HG03432 (cell line): ENCODE results near the gene VIM.

ENCODE experiments used
- ATAC-seq: cut with Tn5 transposase; IDR thresholded peaks from one replicate; pipeline ENCODE4 v1.9.1; 2021; ENCODE audit warnings: mild to moderate bottlenecking, moderate library complexity; ENCODE audit not compliant: unreplicated experiment

Gene VIM

GRCh38 chr10:17209302-17209701 lies 18.7 kb upstream of the VIM start:
- ATAC-seq = no peak

GRCh38 chr10:17209881-17210280 lies 18.2 kb upstream of the VIM start:
- ATAC-seq = no peak

GRCh38 chr10:17210361-17210760 lies 17.7 kb upstream of the VIM start:
- no peak for ATAC-seq

GRCh38 chr10:17212802-17213221 lies 15.2 kb upstream of the VIM start:
- no peak for ATAC-seq

GRCh38 chr10:17213646-17214349 lies 14.2 kb upstream of the VIM start:
- no peak for ATAC-seq

GRCh38 chr10:17214526-17214925 lies 13.5 kb upstream of the VIM start:
- no peak for ATAC-seq

GRCh38 chr10:17214971-17215781 lies 12.9 kb upstream of the VIM start:
- no peak for ATAC-seq

GRCh38 chr10:17215782-17216122 lies 12.3 kb upstream of the VIM start:
- ATAC-seq = no peak

GRCh38 chr10:17216217-17216900 lies 11.7 kb upstream of the VIM start:
- peak; percentile 100 for ATAC-seq

- no peak for ATAC-seq
These were observed 11.1 kb upstream of the VIM start for GRCh38 chr10:17216901-17217395.

GRCh38 chr10:17217631-17218232 lies 10.3 kb upstream of the VIM start:
- ATAC-seq = no peak

GRCh38 chr10:17219024-17219423 lies 9.0 kb upstream of the VIM start:
- no peak for ATAC-seq

- ATAC-seq = no peak
These were observed 7.4 kb upstream of the VIM start for GRCh38 chr10:17220652-17221100.

GRCh38 chr10:17222329-17222728 lies 5.7 kb upstream of the VIM start:
- no peak for ATAC-seq

- ATAC-seq = no peak
These were observed 2.2 kb upstream of the VIM start for GRCh38 chr10:17225808-17226207.

- ATAC-seq = no peak
These were observed 1.1 kb upstream of the VIM start for GRCh38 chr10:17226891-17227303.

- peak; percentile 29 for ATAC-seq
These were observed 512 bp upstream of the VIM start for GRCh38 chr10:17227367-17228090.

GRCh38 chr10:17229016-17229716 lies 1.1 kb downstream of the VIM start:
- peak; percentile 29 for ATAC-seq

- ATAC-seq = no peak
These were observed 1.6 kb downstream of the VIM start for GRCh38 chr10:17229717-17229966.
